Gastrocnemius medialis (tissue), 4 donors: ENCODE measurements around the gene BMPR1B. TPM values are rescaled to one million over a fixed set of nuclear protein-coding genes. Genes with fewer than 3 reads are reported as not detected.

ENCODE experiments used
- ATAC-seq, 2 donors: fragments of 150-250 bp; one replicate each; pipeline ENCODE4 v1.9.1; 2016
- DNase-seq, 2 donors: peaks; one replicate each; pipeline ENCODE4 v3.0.0-alpha.2; 2019
- H3K27ac ChIP-seq, 4 donors: fragments of 200-600 bp; sonication (generic); 1 replicate in 1 of 4; 2 replicates in 3 of 4; pipeline ENCODE4 v1.5.1; 2016 to 2018; ENCODE audit warnings: mild to moderate bottlenecking in 2 of 4, moderate library complexity in 1 of 4
- H3K27me3 ChIP-seq, 3 donors: fragments of 200-600 bp; sonication (generic) in 2 of 3; 1 replicate in 1 of 3; 2 replicates in 2 of 3; pipeline versions ENCODE4 v1.5.1 to v1.6.0; 2016 to 2019; ENCODE audit warnings: mild to moderate bottlenecking in 1 of 3, moderate library complexity in 1 of 3
- H3K36me3 ChIP-seq, 2 donors: fragments of 200-600 bp; sonication (generic) in 1 of 2; one replicate each; pipeline ENCODE4 v1.5.1; 2017 to 2018
- H3K4me1 ChIP-seq, 2 donors: fragments of 200-600 bp; sonication (generic) in 1 of 2; one replicate each; pipeline ENCODE4 v1.5.1; 2016 to 2017; ENCODE audit warnings: mild to moderate bottlenecking in 2 of 2
- H3K4me3 ChIP-seq, 4 donors: fragments of 200-600 bp; sonication (generic) in 3 of 4; 1 replicate in 1 of 4; 2 replicates in 3 of 4; pipeline ENCODE4 v1.5.1; 2016 to 2019; ENCODE audit warnings: mild to moderate bottlenecking in 2 of 4
- H3K9me3 ChIP-seq, 3 donors: fragments of 200-600 bp; sonication (generic) in 2 of 3; 1 replicate in 1 of 3; 2 replicates in 2 of 3; pipeline ENCODE4 v1.5.1; 2016 to 2019
- POLR2A ChIP-seq, 2 donors: fragments of 450-650 bp; IDR thresholded peaks; one replicate each; pipeline ENCODE4 v1.6.1; 2017; ENCODE audit warnings: antibody characterized with exemption in 2 of 2, mild to moderate bottlenecking in 2 of 2, moderate library complexity in 2 of 2
- in situ Hi-C, 4 donors: fragments of 200-750 bp; cut with MboI; loops; one replicate each; pipeline versions ENCODE4 v1.15.0 to v1.8.0; 2017; ENCODE audit warnings: low sequenced_read_pairs in 4 of 4
- intact Hi-C: fragments of 100-400 bp; cut with DNase I; formaldehyde crosslinking; loops from one replicate; pipeline ENCODE4 v1.15.1; 2023; ENCODE audit warnings: low total_unique reads
- total RNA-seq, 4 donors: library from RNA; depleted of rRNA; stranded (reverse); fragments of >200 nt; gene quantifications; one replicate each; pipeline versions ENCODE4 v1.1.0 to v1.2.3, GENCODE V29; 2016
- TF ChIP-seq, protein P1 (sequence below), 5 experiments: fragments of 450-650 bp in 3 of 5; fragments of 200-600 bp in 2 of 5; sonication (generic) in 2 of 5; IDR thresholded peaks in 4 of 5; conservative IDR thresholded peaks in 1 of 5; 1 replicate in 4 of 5; 2 replicates in 1 of 5; pipeline ENCODE4 v1.5.1; 2016 to 2019; ENCODE audit warnings: antibody characterized with exemption in 5 of 5, mild to moderate bottlenecking in 3 of 5, moderate library complexity in 3 of 5

Gene BMPR1B
- total RNA-seq, 4 donors from 2014 or later, result 0.92 to 6.9 (median 1.7) TPM

DNA sequence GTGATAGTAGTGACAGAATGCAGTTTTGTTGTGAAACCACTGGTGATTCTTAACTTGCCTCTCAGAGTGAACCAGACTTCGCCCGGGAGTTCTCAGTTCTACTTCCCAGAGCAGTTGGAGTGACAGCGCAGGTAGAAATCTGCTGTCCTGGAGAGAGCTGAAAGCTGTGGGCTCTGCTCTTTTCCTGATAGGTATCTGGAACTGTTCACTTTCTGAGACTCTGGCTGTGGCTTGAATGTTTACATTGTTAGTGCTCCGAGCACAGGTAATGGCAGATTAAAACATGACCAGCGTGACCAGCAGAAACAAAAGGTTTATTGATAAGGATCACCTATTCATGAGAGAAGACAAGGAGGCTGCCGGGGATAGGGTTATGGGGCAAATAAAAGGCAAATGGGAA, 360.7 kb downstream of the BMPR1B start:
- no peak for DNase-seq
- intact Hi-C loops (no loop called here), in situ Hi-C loops (loop anchor here in 2 of 4 donors (25.0 kb wide), 2 partner anchors 481 to 506 kb away; no protein-coding TSS in a partner anchor)
- no peaks in the 10 kb centered on the region for H3K4me1 ChIP-seq
- H3K4me3 ChIP-seq, result no peak overlapping the region
- TF ChIP-seq POLR2A (IDR thresholded peaks at IDR 0.05), result no peak
- TF ChIP-seq, protein P1, sequence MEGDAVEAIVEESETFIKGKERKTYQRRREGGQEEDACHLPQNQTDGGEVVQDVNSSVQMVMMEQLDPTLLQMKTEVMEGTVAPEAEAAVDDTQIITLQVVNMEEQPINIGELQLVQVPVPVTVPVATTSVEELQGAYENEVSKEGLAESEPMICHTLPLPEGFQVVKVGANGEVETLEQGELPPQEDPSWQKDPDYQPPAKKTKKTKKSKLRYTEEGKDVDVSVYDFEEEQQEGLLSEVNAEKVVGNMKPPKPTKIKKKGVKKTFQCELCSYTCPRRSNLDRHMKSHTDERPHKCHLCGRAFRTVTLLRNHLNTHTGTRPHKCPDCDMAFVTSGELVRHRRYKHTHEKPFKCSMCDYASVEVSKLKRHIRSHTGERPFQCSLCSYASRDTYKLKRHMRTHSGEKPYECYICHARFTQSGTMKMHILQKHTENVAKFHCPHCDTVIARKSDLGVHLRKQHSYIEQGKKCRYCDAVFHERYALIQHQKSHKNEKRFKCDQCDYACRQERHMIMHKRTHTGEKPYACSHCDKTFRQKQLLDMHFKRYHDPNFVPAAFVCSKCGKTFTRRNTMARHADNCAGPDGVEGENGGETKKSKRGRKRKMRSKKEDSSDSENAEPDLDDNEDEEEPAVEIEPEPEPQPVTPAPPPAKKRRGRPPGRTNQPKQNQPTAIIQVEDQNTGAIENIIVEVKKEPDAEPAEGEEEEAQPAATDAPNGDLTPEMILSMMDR (IDR thresholded peaks at IDR 0.05 in 4 of 5, conservative IDR thresholded peaks at IDR 0.05 in 1 of 5), result no peak
- no peaks in the 10 kb centered on the region for H3K36me3 ChIP-seq
- H3K9me3 ChIP-seq, result no peaks in the 10 kb centered on the region
- H3K27ac ChIP-seq, result no peak overlapping the region
- ATAC-seq, result no peak
- no peaks in the 10 kb centered on the region for H3K27me3 ChIP-seq

DNA sequence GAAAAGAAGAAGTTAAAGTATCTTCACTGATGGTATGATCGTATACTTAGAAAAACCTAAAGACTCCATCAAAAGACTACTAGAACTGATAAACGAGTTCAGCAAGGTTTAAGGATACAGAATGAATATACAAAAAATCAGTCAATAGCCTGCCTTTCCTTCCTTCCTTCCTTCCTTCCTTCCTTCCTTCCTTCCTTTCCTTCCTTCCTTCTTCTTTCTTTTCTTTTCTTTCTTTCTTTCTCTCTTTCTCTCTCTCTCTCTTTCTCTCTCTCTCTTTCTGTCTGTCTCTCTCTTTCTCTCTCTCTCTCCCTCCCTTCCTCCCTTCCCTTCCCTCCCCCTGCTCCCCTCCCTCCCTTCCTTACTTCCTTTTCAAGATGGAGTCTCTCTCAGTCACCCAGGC, 362.7 kb downstream of the BMPR1B start:
- DNase-seq (no peak), ATAC-seq (no peak)
- no peak for TF ChIP-seq POLR2A (IDR thresholded peaks at IDR 0.05)
- TF ChIP-seq, protein P1 (IDR thresholded peaks at IDR 0.05 in 4 of 5, conservative IDR thresholded peaks at IDR 0.05 in 1 of 5), result no peak
- in situ Hi-C loops (loop anchor here in 2 of 4 donors (25.0 kb wide), 2 partner anchors 483 to 508 kb away; no protein-coding TSS in a partner anchor), intact Hi-C loops (loop anchor here (10.0 kb wide), 1 partner anchor 496 kb away; no protein-coding TSS in a partner anchor)
- H3K9me3 ChIP-seq, result no peaks in the 10 kb centered on the region
- H3K27ac ChIP-seq, result no peak overlapping the region
- no peaks in the 10 kb centered on the region for H3K27me3 ChIP-seq
- H3K36me3 ChIP-seq, result no peaks in the 10 kb centered on the region
- H3K4me3 ChIP-seq, result no peak overlapping the region
- H3K4me1 ChIP-seq, result no peaks in the 10 kb centered on the region

DNA sequence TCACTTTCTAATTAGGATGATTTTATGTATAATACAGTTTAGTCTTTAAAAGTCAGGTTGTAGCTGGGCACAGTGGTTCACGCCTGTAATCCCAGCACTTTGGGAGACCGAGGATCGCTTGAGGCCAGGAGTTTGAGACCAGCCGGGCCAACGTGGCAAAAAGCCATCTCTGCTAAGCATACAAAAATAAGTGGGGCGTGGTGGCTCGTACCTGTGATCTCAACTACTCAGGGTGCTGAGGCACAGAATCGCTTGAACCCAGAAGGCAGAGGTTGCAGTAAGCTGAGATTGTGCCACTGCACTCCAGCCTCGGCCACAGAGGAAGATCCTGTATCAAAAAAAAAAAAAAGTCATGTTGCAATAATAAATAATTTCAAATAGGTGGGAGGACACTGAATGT, 364.2 kb downstream of the BMPR1B start:
- H3K36me3 ChIP-seq, result no peaks in the 10 kb centered on the region
- H3K27ac ChIP-seq, result no peak overlapping the region
- in situ Hi-C loops, result loop anchor here in 2 of 4 donors (25.0 kb wide), 2 partner anchors 485 to 510 kb away; no protein-coding TSS in a partner anchor
- TF ChIP-seq, protein P1 (IDR thresholded peaks at IDR 0.05 in 4 of 5, conservative IDR thresholded peaks at IDR 0.05 in 1 of 5), result no peak
- no peak for TF ChIP-seq POLR2A (IDR thresholded peaks at IDR 0.05)
- no peaks in the 10 kb centered on the region for H3K9me3 ChIP-seq
- DNase-seq (no peak), ATAC-seq (no peak)
- no peaks in the 10 kb centered on the region for H3K4me1 ChIP-seq
- H3K4me3 ChIP-seq, result no peak overlapping the region
- H3K27me3 ChIP-seq, result no peaks in the 10 kb centered on the region
- intact Hi-C loops, result loop anchor here (10.0 kb wide), 1 partner anchor 497 kb away; no protein-coding TSS in a partner anchor

DNA sequence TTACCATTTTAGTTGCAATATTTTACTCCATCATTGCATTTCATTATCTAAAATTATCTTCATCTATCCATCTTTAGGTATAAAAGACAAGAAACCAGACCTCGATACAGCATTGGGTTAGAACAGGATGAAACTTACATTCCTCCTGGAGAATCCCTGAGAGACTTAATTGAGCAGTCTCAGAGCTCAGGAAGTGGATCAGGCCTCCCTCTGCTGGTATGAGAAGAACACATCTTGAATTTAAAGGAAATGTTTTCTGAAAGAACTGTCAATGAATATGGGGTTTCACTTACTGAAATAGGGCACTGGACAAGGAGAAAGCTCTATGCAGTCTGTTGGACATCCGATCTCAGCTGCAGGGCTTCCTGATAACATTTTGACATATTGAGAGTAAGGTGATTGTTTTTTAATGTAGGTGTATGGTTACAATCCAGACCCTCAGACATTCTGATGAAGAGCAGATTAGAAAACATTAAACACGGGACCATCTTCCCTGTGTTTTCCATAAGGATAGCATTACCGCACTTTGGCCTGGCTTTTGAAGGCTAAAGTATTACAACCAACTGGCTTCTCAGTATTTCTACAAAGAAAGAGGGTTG, 367.2 kb downstream of the BMPR1B start:
- in situ Hi-C loops (loop anchor here in 2 of 4 donors (25.0 kb wide), 2 partner anchors 488 to 513 kb away; no protein-coding TSS in a partner anchor), intact Hi-C loops (loop anchor here (10.0 kb wide), 1 partner anchor 500 kb away; no protein-coding TSS in a partner anchor)
- no peak for DNase-seq
- ATAC-seq, result no peak
- TF ChIP-seq POLR2A (IDR thresholded peaks at IDR 0.05), result no peak
- TF ChIP-seq, protein P1 (IDR thresholded peaks at IDR 0.05 in 4 of 5, conservative IDR thresholded peaks at IDR 0.05 in 1 of 5), result peak in 3 of 5 experiments; percentile 28 to 44 (median 30)
- no peaks in the 10 kb centered on the region for H3K36me3 ChIP-seq
- no peaks in the 10 kb centered on the region for H3K9me3 ChIP-seq
- H3K27ac ChIP-seq, result no peak overlapping the region
- no peaks in the 10 kb centered on the region for H3K4me1 ChIP-seq
- H3K27me3 ChIP-seq, result no peaks in the 10 kb centered on the region
- no peak overlapping the region for H3K4me3 ChIP-seq
